Endothelial cell of umbilical vein (primary cell): Measurements from ENCODE around the gene DLAT.

Experiments
- EZH2 ChIP-seq: IDR thresholded peaks from 2 replicates; pipeline ENCODE4 v1.6.1; 2012; ENCODE audit warnings: borderline replicate concordance, low read depth, mild to moderate bottlenecking, moderate library complexity, low read length, inconsistent platforms; ENCODE audit not compliant: severe bottlenecking
- POLR2AphosphoS5 ChIP-seq: IDR thresholded peaks from 2 replicates; pipeline ENCODE4 v1.6.1; 2012; ENCODE audit warnings: low read depth, mild to moderate bottlenecking, control low read depth, low read length, moderate library complexity; ENCODE audit not compliant: insufficient read depth
- TF ChIP-seq, protein P1 (sequence below): IDR thresholded peaks from 2 replicates; pipeline ENCODE4 v1.6.1; 2011; ENCODE audit not compliant: insufficient read depth, insufficient read length
- TF ChIP-seq, protein P2 (sequence below), 2 donors: IDR thresholded peaks; 1 replicate in 1 of 2; 2 replicates in 1 of 2; pipeline ENCODE4 v1.5.1; 2011; ENCODE audit warnings: low read length in 2 of 2, mild to moderate bottlenecking in 2 of 2, moderate library complexity in 2 of 2, control low read depth in 1 of 2, inconsistent platforms in 1 of 2, low read depth in 1 of 2; ENCODE audit not compliant: insufficient read depth in 1 of 2; ENCODE audit errors: extremely low read depth in 1 of 2

DNA sequence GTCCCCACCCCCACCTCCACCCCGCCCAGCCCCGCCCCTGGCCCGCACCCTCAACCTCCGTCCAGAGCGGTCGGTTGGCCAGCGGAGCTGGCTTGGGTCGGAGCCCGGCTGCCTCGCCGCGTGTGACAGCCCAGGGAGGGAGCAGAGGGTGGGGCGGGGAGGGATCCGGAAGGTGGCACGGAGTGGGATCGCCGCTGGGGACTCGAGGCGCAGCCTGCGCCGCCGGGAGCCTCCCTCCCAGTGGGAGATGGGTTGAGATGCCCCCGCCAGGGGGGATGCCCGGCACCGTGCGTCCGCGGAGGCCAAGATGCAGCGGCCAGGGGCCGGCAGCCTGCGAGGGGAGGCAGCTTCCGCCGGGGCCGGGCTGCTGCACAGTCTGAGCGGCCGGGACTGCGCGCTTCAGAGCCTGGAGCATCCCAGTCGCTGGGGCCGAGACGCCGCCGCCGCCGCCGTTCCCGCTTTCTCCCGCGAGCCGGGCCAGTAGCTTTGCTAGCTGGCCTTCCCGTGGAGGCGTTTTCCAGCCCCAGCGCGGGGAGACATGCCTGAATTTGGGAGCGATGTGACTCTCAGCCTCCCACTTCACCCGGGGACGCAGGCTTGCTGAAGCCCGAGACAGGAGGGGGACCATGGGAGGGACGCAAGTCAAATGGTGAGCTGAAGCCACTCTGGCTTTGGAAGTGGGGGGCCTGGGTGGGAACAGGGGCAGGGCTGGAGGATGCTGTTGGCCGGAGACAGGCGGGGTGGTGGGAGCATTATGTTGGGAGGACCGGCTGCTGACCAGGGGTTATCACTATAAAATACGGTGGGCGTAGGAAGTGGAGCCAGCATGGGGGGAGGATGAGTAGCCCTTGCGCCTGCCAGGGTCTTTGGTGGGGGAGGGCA is 47.8 kb upstream of the DLAT start:
- TF ChIP-seq, protein P1, sequence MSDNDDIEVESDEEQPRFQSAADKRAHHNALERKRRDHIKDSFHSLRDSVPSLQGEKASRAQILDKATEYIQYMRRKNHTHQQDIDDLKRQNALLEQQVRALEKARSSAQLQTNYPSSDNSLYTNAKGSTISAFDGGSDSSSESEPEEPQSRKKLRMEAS: no peak
- TF ChIP-seq EZH2: no peak
- TF ChIP-seq, protein P2, sequence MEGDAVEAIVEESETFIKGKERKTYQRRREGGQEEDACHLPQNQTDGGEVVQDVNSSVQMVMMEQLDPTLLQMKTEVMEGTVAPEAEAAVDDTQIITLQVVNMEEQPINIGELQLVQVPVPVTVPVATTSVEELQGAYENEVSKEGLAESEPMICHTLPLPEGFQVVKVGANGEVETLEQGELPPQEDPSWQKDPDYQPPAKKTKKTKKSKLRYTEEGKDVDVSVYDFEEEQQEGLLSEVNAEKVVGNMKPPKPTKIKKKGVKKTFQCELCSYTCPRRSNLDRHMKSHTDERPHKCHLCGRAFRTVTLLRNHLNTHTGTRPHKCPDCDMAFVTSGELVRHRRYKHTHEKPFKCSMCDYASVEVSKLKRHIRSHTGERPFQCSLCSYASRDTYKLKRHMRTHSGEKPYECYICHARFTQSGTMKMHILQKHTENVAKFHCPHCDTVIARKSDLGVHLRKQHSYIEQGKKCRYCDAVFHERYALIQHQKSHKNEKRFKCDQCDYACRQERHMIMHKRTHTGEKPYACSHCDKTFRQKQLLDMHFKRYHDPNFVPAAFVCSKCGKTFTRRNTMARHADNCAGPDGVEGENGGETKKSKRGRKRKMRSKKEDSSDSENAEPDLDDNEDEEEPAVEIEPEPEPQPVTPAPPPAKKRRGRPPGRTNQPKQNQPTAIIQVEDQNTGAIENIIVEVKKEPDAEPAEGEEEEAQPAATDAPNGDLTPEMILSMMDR (IDR thresholded peaks at IDR 0.05; ENCODE audit: extremely low read depth in 1 of 2, insufficient read depth in 1 of 2, low read depth in 1 of 2, low read length in 2 of 2): no peak
- TF ChIP-seq POLR2AphosphoS5: peak; percentile 53
